GM19463 (cell line): Measurements from ENCODE around the gene MB21D2.

ENCODE experiments used
- ATAC-seq: cut with Tn5 transposase; IDR thresholded peaks from one replicate; pipeline ENCODE4 v1.9.1; 2021; ENCODE audit warnings: mild to moderate bottlenecking, moderate library complexity; ENCODE audit not compliant: unreplicated experiment

Gene MB21D2

DNA sequence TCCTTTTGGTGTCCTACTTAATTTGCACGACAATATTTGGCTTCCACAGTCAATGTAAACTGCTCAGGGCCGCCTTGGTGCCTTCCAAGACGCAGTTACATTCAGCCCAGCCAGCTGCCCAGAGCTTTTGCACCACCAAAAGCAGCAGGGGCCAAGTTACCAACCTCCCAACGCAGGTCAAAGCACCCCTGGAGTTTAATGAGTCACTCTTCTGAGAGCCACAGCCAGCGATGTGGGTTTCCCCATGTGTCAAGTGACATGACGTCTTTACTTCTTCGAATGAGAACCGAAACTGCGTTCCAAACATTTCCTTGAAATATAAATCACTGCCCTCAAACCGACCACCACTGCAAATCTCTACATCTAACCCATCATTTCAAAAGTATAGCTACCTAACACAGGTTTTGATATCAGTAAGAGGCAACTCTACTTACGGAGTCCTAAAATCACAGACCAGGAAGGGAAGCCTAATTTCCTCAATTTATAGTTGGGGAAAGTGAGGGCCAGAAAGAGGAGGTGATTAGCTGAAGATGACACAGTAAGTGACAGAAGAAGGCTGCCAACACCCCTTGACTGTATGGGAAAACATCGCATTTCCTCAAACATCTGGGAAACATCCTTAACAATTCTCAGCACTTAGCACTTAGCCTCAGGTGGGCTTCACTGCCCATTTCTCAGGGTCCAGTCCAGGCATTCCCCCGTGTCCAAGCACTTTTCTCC is 24.5 kb downstream of the MB21D2 start:
- ATAC-seq, result peak; percentile 93

- ATAC-seq, result no peak
Observed at GRCh38 chr3:192890347-192891335, 27.0 kb downstream of the MB21D2 start.

- no peak for ATAC-seq
Observed at GRCh38 chr3:192889679-192890078, 28.0 kb downstream of the MB21D2 start.

- no peak for ATAC-seq
Observed at GRCh38 chr3:192888190-192888589, 29.5 kb downstream of the MB21D2 start.

DNA sequence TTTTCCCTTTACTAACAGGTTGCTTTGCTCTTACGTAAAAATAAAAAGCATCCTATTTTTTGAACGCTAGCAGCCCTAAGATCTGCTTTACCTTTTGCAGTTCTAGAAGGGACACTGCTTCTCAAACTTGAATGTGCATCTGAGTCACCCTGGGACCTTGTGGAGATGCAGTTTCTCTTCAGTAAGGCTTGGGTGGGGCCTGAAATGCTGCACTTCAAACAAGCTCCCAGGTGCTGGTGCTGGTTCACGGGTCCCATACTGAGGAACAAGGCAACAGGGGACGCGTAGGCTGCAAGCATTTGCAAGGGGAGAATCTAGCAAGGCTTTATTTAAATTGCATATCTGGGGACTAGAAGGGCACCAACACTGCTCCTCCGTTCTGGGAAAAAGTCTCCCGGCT is 30.0 kb downstream of the MB21D2 start:
- no peak for ATAC-seq

DNA sequence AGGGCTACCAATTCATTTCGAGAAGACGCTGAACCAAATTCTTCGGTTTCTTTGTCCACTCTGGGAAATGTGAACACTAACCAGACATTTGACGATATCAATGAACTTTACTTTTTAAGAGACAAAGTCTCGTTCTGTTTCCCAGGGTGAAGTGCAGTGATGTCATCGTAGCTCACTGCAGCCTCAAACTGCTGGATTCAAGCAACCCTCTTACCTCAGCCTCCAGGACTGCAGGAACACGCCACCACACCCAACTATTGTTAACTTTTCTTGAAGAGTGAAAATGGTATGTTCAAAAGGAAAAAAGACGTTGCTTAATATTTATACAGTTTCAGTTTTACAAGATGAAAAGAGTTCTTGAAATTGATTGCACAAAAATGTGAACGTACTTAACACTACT is 30.6 kb downstream of the MB21D2 start:
- no peak for ATAC-seq

DNA sequence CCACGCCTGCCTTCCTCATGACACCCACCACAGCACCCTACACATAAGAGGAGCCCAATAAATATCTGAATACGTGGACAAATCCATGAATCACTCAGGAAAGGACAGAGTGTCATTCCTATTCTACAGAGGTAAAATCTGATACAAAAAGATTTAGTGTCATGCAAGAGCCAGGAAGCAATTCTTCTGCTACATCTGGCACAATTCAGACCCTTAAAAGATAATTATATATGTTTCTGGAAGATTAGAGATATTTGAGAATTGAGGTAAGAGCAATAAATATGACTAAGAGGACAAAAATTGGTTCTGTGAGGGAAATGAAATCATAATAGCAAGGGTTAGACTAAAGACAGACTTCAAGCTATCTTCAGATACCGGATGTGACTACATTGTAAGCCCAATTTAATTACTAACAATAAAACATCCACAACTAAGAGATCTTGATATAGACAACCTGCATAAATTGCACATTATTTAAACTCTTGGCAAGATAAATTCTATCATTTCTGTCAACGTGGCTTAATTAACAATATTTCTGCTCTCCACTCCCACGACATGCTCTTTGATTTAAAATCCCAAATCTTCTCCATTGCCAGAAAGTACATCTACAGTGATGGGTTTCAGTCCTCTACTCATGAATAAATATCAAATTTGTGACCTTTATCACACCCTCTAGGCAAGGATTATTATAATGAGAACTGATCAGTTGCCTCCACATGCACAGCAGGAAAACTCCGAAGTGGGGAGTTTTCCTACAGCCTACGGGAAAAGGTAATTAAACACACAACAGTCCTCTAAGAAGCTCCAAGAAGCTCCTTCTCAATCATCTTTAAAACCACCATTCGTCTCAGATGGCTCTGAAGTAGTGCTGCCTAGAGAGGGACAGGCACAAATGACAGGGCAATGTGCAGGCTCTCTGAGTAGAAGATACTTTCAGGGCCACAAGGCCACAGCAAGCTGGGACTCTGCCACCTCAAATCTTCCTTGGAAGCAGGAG is 32.6 kb downstream of the MB21D2 start:
- no peak for ATAC-seq

GRCh38 chr3:192883512-192883911 is 34.1 kb downstream of the MB21D2 start:
- no peak for ATAC-seq

DNA sequence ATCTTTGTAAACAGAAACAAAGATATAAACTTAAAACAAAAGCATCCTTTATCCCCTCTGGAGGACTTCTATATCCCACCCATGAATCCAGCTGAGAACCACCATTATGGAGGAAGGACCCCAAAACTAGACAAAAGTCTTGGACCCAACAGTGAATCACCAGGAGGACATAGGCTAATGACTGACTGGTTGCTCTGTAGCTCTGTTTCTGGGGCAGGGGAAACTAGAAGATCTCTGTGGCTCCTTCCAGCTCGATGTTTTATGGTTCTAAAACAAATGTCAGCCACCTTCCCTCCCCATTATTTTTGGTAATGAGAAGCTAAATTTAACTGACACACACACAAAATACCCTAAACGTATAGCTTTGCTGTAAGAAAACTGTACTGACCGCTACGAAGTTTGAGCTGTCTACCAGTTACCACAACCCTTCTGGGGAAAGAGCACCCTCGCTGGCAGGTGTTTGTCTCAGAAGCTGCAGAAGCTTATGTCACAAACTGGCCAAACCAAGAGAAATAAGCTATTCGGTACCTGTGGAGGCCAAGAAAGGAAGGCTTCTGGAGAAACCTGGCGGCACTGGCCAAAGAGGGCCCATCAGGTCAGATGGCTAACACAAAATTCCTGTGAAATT is 36.4 kb downstream of the MB21D2 start:
- ATAC-seq, result peak; percentile 80

DNA sequence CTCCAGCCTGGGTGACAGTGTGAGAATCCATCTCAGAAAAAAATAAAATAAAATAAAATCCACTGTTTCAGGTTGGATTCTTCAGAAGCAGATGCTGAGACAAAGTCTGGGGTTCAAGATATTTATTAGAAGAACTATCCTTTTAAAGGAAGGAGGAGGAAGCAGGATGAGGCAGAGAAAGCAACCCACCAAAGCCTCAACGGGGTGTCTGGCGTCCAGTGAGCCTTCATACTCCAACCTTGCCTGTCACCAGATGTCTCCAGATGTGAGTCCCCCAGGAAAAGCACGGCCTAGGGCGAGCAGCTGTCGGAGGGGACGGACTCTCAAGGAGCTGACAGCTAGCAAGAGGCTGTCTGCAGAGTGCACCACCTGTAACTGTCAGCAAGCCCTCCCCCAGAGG is 37.3 kb downstream of the MB21D2 start:
- ATAC-seq, result no peak

DNA sequence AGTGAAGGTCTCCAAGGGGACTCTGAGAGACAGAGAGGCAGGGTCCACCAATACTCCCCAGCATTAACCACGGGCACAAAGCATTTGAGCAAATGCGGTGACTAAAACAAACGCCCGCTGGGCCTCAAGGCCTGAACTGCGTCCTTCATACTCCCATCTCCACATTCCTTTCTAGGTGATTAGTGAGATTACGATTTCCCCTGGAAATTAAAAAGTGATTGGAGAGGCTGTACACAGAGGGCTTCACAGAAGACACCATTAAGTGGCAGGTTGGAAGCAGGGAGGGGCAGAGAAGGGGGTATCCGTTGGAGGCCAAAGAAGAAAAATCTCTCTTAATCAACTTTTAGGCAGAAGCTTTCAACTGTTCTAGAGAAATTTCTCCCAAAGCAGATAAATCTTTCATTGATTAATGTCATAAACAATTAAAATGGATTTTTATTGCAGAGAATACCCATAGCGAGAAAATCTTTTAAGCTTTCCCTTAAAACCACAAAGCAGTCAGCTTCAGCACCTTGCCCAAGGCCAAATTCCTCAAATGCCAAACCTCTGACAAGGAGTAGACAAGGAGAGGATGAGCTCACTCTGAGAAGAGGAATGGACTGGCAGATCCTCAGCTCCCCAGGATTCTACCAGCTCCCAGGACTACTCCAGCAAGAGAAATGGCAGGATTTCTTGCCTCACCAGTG is 38.2 kb downstream of the MB21D2 start:
- ATAC-seq, result no peak

DNA sequence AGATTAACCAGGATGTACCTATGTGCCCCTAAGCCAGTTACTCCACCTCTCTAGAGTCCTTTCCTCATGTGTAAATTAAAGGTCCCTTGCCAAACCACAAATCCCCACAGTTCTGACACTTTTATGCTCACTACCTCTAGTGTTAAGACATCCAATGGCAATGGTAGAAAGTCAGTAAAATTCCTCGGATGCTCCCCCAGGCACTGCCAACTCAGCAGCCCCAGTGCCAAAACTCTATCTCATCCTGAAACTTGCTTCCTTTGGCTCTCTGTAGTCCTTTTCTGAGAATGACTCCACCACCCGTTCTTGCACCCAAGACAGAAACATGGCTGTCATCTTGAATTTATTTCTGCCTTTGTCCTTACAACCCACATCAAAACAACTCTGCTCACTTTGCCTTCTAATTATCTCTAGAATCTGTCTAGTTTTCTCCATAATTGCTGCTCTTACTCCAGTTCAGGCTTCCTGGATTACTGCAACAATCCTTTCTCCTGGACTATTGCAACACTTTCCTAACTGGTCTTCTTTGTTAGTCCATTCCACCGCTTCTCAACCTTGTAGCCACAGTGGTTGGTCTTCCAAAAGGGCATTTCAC is 41.6 kb downstream of the MB21D2 start:
- ATAC-seq, result no peak

DNA sequence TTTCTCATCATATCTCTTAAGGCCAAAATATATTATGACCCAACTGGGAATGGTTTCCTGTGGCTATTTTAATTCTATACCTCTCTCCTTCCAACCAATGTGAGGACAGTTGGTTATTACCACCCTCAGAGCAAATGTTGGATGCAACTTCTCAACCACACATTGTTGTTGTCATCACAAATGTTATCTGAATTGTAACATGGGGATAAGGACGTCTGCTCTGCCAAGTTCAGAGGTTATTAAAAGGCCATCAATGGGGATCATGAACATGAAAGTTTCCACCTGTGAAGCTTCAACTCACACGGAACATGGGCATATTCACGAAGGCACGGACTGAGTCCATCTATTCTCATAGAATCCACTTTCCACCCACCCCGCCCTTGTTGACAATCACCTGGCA is 46.8 kb downstream of the MB21D2 start:
- no peak for ATAC-seq

DNA sequence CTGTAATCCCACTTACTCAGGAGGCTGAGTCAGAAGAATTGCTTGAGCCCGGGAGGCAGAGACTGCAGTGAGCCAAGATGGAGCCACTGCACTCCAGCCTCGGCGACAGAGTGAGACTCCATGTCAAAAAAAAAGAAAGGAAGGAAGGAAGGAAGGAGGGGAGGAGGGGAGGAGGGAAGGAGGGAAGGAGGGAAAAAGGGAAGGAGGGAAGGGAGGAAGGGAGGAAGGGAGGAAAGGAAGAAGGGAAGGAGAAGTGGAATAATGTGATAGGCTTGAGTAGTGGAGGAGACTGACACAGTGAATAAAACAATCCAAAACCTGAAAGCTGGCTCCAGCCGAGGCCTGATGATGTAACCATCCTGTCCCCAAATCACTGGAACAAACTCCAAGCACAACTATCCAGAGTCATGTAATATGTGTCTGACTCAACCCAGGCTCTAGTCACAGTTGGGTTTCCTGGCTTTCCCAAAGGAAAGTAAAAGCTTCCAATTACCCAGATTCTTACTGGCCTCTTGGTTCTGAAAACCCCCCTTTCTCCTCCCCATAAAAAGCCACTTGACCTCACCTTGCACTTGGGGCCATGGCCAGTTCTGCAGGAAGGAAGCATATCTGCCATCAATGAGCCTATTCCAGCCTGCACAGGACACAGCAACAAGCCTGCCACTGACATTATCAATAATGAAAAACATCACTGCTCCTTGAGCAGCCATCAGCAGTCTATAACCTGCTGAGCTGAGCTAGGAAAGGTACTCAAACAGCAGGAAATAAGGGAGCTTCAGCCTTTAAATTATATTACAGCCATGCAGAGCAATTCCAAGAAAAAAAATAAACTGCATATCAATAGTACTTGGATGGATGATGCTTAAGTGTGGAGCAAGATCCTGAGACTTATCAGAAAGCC is 48.3 kb downstream of the MB21D2 start:
- ATAC-seq, result no peak

DNA sequence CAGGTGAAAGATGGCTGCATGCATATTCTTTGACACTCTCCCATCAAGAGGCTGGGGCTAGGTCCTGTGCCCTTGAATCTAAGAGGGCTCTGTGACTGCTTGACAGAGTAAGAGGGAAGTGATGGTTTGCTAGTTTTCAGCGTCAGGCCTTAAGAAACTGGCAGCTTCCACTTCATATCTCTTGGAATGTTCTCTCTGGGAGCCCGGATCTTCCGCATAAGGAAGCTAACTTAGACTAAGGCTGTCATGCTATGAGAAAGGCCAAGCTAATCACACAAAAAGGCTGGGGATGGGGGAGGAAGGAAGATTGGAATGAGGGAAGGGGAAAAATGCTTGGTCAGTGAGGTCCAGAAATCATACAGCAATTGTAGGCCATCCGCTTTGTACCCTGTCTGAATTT is 50.0 kb downstream of the MB21D2 start:
- no peak for ATAC-seq

DNA sequence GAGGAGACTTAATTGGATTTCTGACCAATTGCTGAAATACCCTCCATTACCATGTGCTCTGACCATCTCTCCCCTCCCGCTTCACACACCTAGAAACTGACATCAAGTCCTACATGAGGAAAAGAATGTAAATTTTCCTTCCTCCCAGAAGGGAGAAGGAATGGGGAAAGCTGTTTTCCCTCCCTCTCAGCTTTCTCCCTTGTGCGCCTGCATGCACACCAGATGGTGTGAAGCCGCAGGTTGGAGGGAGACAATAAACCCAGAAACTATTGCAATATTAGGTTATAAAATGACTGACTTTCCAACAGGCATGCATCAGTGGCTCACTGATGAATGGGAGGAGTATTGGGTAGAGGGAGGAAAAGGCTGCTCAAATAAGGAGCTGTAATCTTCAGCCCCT is 50.9 kb downstream of the MB21D2 start:
- ATAC-seq, result no peak

DNA sequence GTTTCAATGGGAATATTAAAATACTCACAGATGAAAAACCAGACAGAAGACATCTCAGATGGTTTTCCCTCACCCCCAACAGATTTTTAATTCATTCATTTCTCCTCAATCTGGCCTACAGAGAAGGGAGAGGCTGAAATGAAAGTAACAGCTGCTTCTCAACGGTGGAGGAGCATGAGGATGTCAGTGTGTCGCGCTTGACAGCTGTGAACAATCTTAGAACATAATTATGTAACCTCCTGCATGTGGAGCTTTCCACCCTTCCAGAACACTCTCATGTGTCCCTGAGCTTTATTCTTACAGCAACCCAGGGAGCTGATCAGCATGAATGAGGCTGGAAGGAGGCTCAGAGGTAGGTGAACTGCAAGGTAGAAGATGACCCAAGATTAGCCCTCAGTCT is 52.7 kb downstream of the MB21D2 start:
- ATAC-seq, result peak; percentile 68

DNA sequence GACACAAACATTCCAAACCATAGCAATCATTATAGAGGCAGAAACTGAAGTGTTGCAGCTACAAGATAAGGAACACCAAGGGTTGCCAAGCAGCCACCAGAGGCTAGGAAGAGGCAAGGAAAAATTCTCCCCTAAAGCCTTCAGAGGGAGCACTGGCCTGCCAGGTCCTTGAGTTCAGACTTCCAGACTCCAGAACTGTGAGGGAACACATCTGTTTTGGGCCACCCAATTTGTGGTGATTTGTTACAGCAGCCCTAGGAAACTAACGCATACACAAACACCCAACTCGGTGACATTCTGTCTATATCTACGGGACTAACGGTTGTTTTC is 54.6 kb downstream of the MB21D2 start:
- ATAC-seq, result no peak
